ENCODE results near the gene CFDP1. TPM values are rescaled to one million over a fixed set of nuclear protein-coding genes. Genes with fewer than 3 reads are reported as not detected.

CFDP1 gene
- total and polyA plus RNA-seq, 2 of the 13 experiments (the other 11 are each of a cell fraction or from before 2014, with no cell fraction given): 78.6 to 153 TPM

DNA sequence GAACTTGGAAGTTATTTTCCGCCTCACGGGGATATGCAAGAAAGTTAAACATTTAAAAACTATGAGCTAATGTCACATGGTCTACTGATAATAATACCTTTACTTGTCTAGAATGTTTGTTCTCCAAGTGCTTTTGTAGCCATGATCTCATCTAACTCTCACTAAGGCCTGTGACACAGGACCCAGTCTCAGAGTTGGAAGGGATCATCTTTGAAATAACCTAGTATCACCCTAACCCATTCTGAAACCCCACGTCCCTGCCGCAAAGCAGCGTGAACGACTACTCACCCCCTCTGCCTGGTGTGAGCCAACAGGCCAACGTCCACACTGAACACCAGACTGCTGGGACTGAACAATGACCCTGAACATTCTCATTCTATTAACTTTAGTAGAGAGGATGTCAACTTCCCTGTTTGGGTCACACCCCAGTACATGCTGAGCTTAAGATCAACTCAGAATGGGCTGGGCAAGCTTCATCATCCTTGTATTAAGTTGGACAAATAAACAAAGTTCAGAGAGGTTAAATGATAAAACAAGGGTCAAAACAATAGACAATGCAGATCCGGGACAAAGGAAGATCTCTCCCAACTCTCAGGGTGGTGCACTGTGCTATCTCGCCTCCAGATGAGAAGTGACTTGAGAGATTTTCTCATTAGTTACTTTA, 127.1 kb downstream of the CFDP1 start (continued):
- TF ChIP-seq ZBED4 (CRISPR knock-in tag; IDR thresholded peaks at IDR 0.05; ENCODE audit: borderline replicate concordance) (peak; percentile 95; the same call in 1 of the 2 replicates), RAD21 (CRISPR knock-in tag; IDR thresholded peaks at IDR 0.05) (peak; percentile 8; the same call in 1 of the 2 replicates), PHF21A (CRISPR knock-in tag; IDR thresholded peaks at IDR 0.05) (peak; percentile 77; the same call in 1 of the 2 replicates), NFYC (CRISPR knock-in tag; IDR thresholded peaks at IDR 0.05) (peak; percentile 39; the same call in 1 of the 2 replicates), ZNF605 (CRISPR knock-in tag; IDR thresholded peaks at IDR 0.05) (0 out of 2 replicates have a peak, but pooled peaks have one; percentile 37), RXRA (CRISPR knock-in tag; IDR thresholded peaks at IDR 0.05) (peak; percentile 92), ATF6 (CRISPR knock-in tag; conservative IDR thresholded peaks at IDR 0.05) (0 out of 2 replicates have a peak, but pooled peaks have one; percentile 46), MLLT10 (CRISPR knock-in tag; IDR thresholded peaks at IDR 0.05) (no peak), ZNF431 (CRISPR knock-in tag; IDR thresholded peaks at IDR 0.05; ENCODE audit: borderline replicate concordance, low read depth) (no peak; the same call in 1 of the 2 replicates), ZNF335 (CRISPR knock-in tag; IDR thresholded peaks at IDR 0.05) (peak; percentile 65; the same call in 1 of the 2 replicates), MIER3 (CRISPR knock-in tag; IDR thresholded peaks at IDR 0.05; ENCODE audit: borderline replicate concordance) (peak; percentile 69), SOX5 (CRISPR knock-in tag; IDR thresholded peaks at IDR 0.05; ENCODE audit: borderline replicate concordance) (peak; percentile 99), MEF2D (CRISPR knock-in tag; IDR thresholded peaks at IDR 0.05) (0 out of 2 replicates have a peak, but pooled peaks have one; percentile 33), ZNF615 (CRISPR knock-in tag; IDR thresholded peaks at IDR 0.05; ENCODE audit: borderline replicate concordance) (0 out of 2 replicates have a peak, but pooled peaks have one; percentile 49), NPAS2 (CRISPR knock-in tag; IDR thresholded peaks at IDR 0.05; ENCODE audit: borderline replicate concordance) (no peak), ZNF224 (CRISPR knock-in tag; IDR thresholded peaks at IDR 0.05) (no peak)
- TF ChIP-seq, protein P1, sequence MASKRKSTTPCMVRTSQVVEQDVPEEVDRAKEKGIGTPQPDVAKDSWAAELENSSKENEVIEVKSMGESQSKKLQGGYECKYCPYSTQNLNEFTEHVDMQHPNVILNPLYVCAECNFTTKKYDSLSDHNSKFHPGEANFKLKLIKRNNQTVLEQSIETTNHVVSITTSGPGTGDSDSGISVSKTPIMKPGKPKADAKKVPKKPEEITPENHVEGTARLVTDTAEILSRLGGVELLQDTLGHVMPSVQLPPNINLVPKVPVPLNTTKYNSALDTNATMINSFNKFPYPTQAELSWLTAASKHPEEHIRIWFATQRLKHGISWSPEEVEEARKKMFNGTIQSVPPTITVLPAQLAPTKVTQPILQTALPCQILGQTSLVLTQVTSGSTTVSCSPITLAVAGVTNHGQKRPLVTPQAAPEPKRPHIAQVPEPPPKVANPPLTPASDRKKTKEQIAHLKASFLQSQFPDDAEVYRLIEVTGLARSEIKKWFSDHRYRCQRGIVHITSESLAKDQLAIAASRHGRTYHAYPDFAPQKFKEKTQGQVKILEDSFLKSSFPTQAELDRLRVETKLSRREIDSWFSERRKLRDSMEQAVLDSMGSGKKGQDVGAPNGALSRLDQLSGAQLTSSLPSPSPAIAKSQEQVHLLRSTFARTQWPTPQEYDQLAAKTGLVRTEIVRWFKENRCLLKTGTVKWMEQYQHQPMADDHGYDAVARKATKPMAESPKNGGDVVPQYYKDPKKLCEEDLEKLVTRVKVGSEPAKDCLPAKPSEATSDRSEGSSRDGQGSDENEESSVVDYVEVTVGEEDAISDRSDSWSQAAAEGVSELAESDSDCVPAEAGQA (IDR thresholded peaks at IDR 0.05; ENCODE audit: low read depth): 0 out of 2 replicates have a peak, but pooled peaks have one; percentile 54
- TF ChIP-seq, protein P1 (CRISPR knock-in tag; IDR thresholded peaks at IDR 0.05; ENCODE audit: borderline replicate concordance): no peak

Data from HepG2 (cell line).